SK-N-SH (cell line): ENCODE measurements around the gene GRIK1. TPM values are rescaled to one million over a fixed set of nuclear protein-coding genes. Genes with fewer than 3 reads are reported as not detected.

Experiments
- CTCF ChIA-PET: fragments of 300-600, 350-600 bp; formaldehyde crosslinking; extraction: SDS; loops from one replicate; lab custom pipeline; 2021; lab: Yijun Ruan, JAX
- POLR2A ChIA-PET: fragments of 350-600 bp; sonication (Branson Sonifier 250); formaldehyde crosslinking; extraction: SDS; loops from one replicate; lab custom pipeline; 2020; ENCODE audit warnings: antibody characterized with exemption, inconsistent platforms; lab: Yijun Ruan, JAX
- DNase-seq: peaks from one replicate; pipeline ENCODE4 v3.0.0; 2012
- H2AFZ ChIP-seq: fragments of 200-600 bp; sonication (generic); 2 replicates; pipeline ENCODE4 v1.8.1; 2016; ENCODE audit warnings: antibody characterized with exemption, mild to moderate bottlenecking, low read depth
- H3F3A ChIP-seq: fragments of 200-600 bp; sonication (generic); replicated peaks from 2 replicates; pipeline ENCODE3; 2016; ENCODE audit warnings: antibody characterized with exemption, mild to moderate bottlenecking; ENCODE audit not compliant: insufficient read depth
- H3K27ac ChIP-seq, 2 experiments: fragments of 200-500 bp in 1 of 2; fragments of 200-600 bp in 1 of 2; sonication (Bioruptor generic) in 1 of 2; sonication (generic), shearing (Covaris generic) in 1 of 2; 2 replicates each; pipeline versions ENCODE4 v1.5.1 to v1.6.1; 2014 to 2016; ENCODE audit warnings: low read depth in 2 of 2, inconsistent platforms in 1 of 2, low read length in 1 of 2, mild to moderate bottlenecking in 1 of 2, mixed read lengths in 1 of 2
- H3K27me3 ChIP-seq: fragments of 200-600 bp; sonication (generic), shearing (Covaris generic); 2 replicates; pipeline ENCODE4 v1.6.1; 2016; ENCODE audit warnings: mixed run types; ENCODE audit not compliant: insufficient read depth
- H3K36me3 ChIP-seq, 2 experiments: fragments of 200-500 bp in 1 of 2; fragments of 200-600 bp in 1 of 2; sonication (Bioruptor generic) in 1 of 2; sonication (generic) in 1 of 2; replicated peaks in 1 of 2; 2 replicates each; pipeline versions ENCODE3 to v1.5.1; 2014 to 2016; ENCODE audit warnings: low read length in 1 of 2, mild to moderate bottlenecking in 1 of 2; ENCODE audit not compliant: insufficient read depth in 2 of 2, control insufficient read depth in 1 of 2
- H3K4me1 ChIP-seq, 2 experiments: fragments of 200-500 bp in 1 of 2; fragments of 200-600 bp in 1 of 2; sonication (Bioruptor generic) in 1 of 2; sonication (generic), shearing (Covaris generic) in 1 of 2; 2 replicates each; pipeline versions ENCODE4 v1.5.1 to v1.6.1; 2014 to 2016; ENCODE audit warnings: low read depth in 1 of 2, low read length in 1 of 2, mixed run types in 1 of 2; ENCODE audit not compliant: insufficient read depth in 2 of 2, control insufficient read depth in 1 of 2
- H3K4me2 ChIP-seq: fragments of 200-600 bp; sonication (generic), shearing (Covaris generic); 2 replicates; pipeline ENCODE4 v1.6.1; 2017; ENCODE audit warnings: mixed run types
- H3K4me3 ChIP-seq, 2 experiments: fragments of 200-500 bp in 1 of 2; fragments of 200-600 bp in 1 of 2; sonication (Bioruptor generic) in 1 of 2; sonication (generic), shearing (Covaris generic) in 1 of 2; 2 replicates each; pipeline versions ENCODE4 v1.5.1 to v1.8.1; 2014 to 2016; ENCODE audit warnings: low read depth in 2 of 2, inconsistent platforms in 1 of 2, low read length in 1 of 2, mild to moderate bottlenecking in 1 of 2, mixed read lengths in 1 of 2, moderate library complexity in 1 of 2
- H3K79me2 ChIP-seq: fragments of 200-600 bp; sonication (generic); 2 replicates; pipeline ENCODE4 v1.8.1; 2017; ENCODE audit warnings: mild to moderate bottlenecking; ENCODE audit not compliant: insufficient read depth
- H3K9ac ChIP-seq: fragments of 200-600 bp; sonication (generic); 2 replicates; pipeline ENCODE4 v1.6.1; 2017; ENCODE audit warnings: mixed run types
- H3K9me2 ChIP-seq: fragments of 200-600 bp; sonication (generic); 2 replicates; pipeline ENCODE4 v1.6.1; 2017; ENCODE audit warnings: mixed run types
- H3K9me3 ChIP-seq: fragments of 200-600 bp; sonication (generic); 2 replicates; pipeline ENCODE4 v1.6.1; 2017; ENCODE audit warnings: mixed run types, mild to moderate bottlenecking, moderate library complexity
- H4K20me1 ChIP-seq: fragments of 200-600 bp; sonication (generic); 2 replicates; pipeline ENCODE4 v1.6.1; 2017; ENCODE audit warnings: mild to moderate bottlenecking, mixed run types; ENCODE audit not compliant: insufficient read depth
- CHD2 ChIP-seq: fragments of 150-350 bp; IDR thresholded peaks from 2 replicates; pipeline ENCODE4 v1.6.1; 2018; ENCODE audit warnings: low read length; ENCODE audit not compliant: partially characterized antibody
- EZH2phosphoT487 ChIP-seq: fragments of 200-600 bp; sonication (generic); IDR thresholded peaks from 2 replicates; pipeline ENCODE4 v1.6.1; 2017; ENCODE audit warnings: low read depth, mixed run types, mild to moderate bottlenecking, antibody characterized with exemption, moderate library complexity, borderline replicate concordance
- FOSL2 ChIP-seq: IDR thresholded peaks from 2 replicates; pipeline ENCODE4 v1.4.0; 2012; ENCODE audit warnings: low read depth, mild to moderate bottlenecking, moderate library complexity, borderline replicate concordance
- GATA2 ChIP-seq: sonication (generic); formaldehyde crosslinking; IDR thresholded peaks from 2 replicates; pipeline ENCODE4 v1.5.0; 2020; ENCODE audit warnings: mild to moderate bottlenecking, missing genetic modification reagents
- IRF3 ChIP-seq: fragments of 150-350 bp; IDR thresholded peaks from 2 replicates; pipeline ENCODE4 v1.6.1; 2016; ENCODE audit warnings: mild to moderate bottlenecking, low read depth, low read length
- JUND ChIP-seq: IDR thresholded peaks from 2 replicates; pipeline ENCODE4 v1.4.0; 2012
- MEF2A ChIP-seq: IDR thresholded peaks from 2 replicates; pipeline ENCODE4 v1.4.0; 2012; ENCODE audit warnings: low read depth, borderline replicate concordance
- NRF1 ChIP-seq: IDR thresholded peaks from 2 replicates; pipeline ENCODE4 v1.6.1; 2012; ENCODE audit warnings: low read depth, mild to moderate bottlenecking, low read length
- PBX3 ChIP-seq: IDR thresholded peaks from 2 replicates; pipeline ENCODE4; 2012
- RAD21 ChIP-seq: IDR thresholded peaks from 2 replicates; pipeline ENCODE4 v1.6.1; 2012; ENCODE audit warnings: mild to moderate bottlenecking, low read length
- RCOR1 ChIP-seq: fragments of 150-350 bp; IDR thresholded peaks from 2 replicates; pipeline ENCODE4 v1.6.1; 2017; ENCODE audit warnings: antibody characterized with exemption, low read length
- SIN3A ChIP-seq: IDR thresholded peaks from 2 replicates; pipeline ENCODE4 v1.6.1; 2012; ENCODE audit warnings: low read depth, mild to moderate bottlenecking, low read length, moderate library complexity, borderline replicate concordance
- SMC3 ChIP-seq: IDR thresholded peaks from 2 replicates; pipeline ENCODE4 v1.6.1; 2012; ENCODE audit warnings: low read depth, low read length, improper control_type of control experiment
- TEAD4 ChIP-seq: IDR thresholded peaks from 2 replicates; pipeline ENCODE4 v1.4.0; 2012; ENCODE audit warnings: mild to moderate bottlenecking, borderline replicate concordance; ENCODE audit not compliant: insufficient read depth
- YY1 ChIP-seq: IDR thresholded peaks from 2 replicates; pipeline ENCODE4 v1.4.0; 2012; ENCODE audit warnings: low read depth, mild to moderate bottlenecking
- ZBTB33 ChIP-seq: IDR thresholded peaks from 2 replicates; pipeline ENCODE4 v1.4.0; 2012; ENCODE audit warnings: low read depth, borderline replicate concordance
- WGBS: methylation state at CpG from one replicate; pipeline ENCODE4 v1.1.6; 2017; ENCODE audit warnings: low lambda C conversion rate; 5-methylcytosine and 5-hydroxymethylcytosine counted together
- polyA plus RNA-seq, 3 experiments: library from polyadenylated mRNA; depleted of rRNA; stranded (reverse); fragments of >200 nt; gene quantifications; 2 replicates each; pipeline ENCODE4 v1.2.3, GENCODE V29; 2012

GRIK1 gene
- polyA plus RNA-seq, 1 of the 3 experiments (the other 2 are of a cell fraction): not detected

- TF ChIP-seq ZBTB33: no peak
Measured at GRCh38 chr21:29571949-29572348, 367.8 kb downstream of the GRIK1 start (continued).

- Histone ChIP-seq H3F3A (no peaks in the 10 kb centered on the region), H3K9me3 (no peaks in the 10 kb centered on the region), H3K27ac (no peak overlapping the region), H3K36me3 (no peaks in the 10 kb centered on the region), H3K9ac (no peak overlapping the region), H3K4me3 (no peak overlapping the region), H3K79me2 (no peaks in the 10 kb centered on the region), H3K4me1 (no peaks in the 10 kb centered on the region; a peak in 1 of 4 replicates), H3K27me3 (no peaks in the 10 kb centered on the region), H4K20me1 (no peaks in the 10 kb centered on the region), H3K4me2 (no peak overlapping the region), H2AFZ (no peak overlapping the region), H3K9me2 (no peaks in the 10 kb centered on the region)
- whole genome bisulfite sequencing: 71% methylated on average over 1 of the region's 1 CpG
- ChIA-PET POLR2A (no interaction called here), CTCF (no interaction called here)
- no peak for DNase-seq
- TF ChIP-seq TEAD4: no peak
- TF ChIP-seq YY1: no peak
- no peak for TF ChIP-seq GATA2 (CRISPR knock-in tag)
- no peak for TF ChIP-seq PBX3
- TF ChIP-seq JUND: no peak
- TF ChIP-seq RAD21: no peak
- TF ChIP-seq FOSL2: no peak
- no peak for TF ChIP-seq RCOR1
- TF ChIP-seq SIN3A: no peak
- no peak for TF ChIP-seq CHD2
- no peak for TF ChIP-seq IRF3
- no peak for TF ChIP-seq MEF2A
- no peak for TF ChIP-seq SMC3
- no peak for TF ChIP-seq EZH2phosphoT487
- no peak for TF ChIP-seq NRF1
Measured at GRCh38 chr21:29568020-29568697, 371.6 kb downstream of the GRIK1 start.
